ENCODE measurements around the gene LARP1. TPM values are rescaled to one million over a fixed set of nuclear protein-coding genes. Genes with fewer than 3 reads are reported as not detected.
"Not testable (repeated sequence)": the region's sequence is repeated elsewhere in the genome, so short reads cannot be mapped to it uniquely, and the experiment has no call there.

Gene LARP1
- total RNA-seq: 239 and 240 TPM in 2 replicates

DNA sequence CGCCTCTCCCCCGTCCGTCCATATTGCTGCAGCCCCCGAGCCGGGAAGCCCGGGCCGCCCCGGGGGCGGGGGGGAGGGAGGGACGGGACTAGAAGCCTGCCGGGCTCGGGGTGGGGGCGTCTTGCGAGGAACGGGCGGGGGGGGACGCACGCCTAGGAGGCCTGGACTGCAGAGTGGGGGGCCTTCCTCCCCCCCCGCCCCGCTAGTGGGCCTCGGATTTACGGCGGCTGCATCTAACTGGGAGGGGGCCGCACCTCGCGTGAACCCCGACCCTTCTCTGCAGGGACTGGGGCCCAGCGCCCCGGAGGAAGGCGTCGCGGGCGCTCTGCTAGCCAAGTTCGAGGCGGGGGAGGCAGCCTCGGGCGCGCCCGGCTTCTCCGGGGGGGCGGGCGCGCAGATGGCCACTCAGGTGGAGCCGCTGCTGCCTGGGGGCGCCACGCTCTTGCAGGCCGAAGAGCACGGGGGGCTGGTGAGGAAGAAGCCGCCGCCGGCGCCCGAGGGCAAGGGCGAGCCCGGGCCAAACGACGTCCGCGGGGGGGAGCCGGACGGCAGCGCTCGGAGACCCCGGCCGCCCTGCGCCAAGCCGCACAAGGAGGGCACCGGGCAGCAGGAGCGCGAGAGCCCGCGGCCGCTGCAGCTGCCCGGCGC lies at the start of gene LARP1:
Gene LARP1, plus strand, starts transcription at position 17 of the 648 bp plus-strand sequence. Its CDS starts 381 bp downstream, at position 398.
- intact Hi-C loops (cut with micrococcal nuclease): loop anchor here (1.0 to 10.0 kb wide), 9 partner anchors 57 to 1647 kb away; partner anchors contain the start of genes CNOT8, FAM114A2, MFAP3 and MRPL22

DNA sequence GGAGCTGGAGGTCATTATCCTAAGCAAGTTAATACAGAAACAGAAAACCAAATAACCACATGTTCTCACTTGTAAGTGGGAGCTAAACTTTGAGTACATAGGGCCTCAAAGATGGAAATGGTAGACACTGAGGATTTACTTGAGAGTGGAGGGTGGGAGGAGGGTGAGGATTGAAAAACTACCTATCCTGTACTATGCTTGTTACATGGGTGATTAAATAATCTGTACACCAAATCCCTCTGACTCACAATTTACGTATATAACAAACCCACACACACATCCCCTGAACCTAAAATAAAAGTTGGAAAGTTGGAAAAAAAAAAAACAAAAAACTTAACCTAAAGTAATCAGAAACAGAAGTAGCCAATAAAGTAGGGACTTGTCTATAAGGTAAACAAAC lies 48.8 kb upstream of the LARP1 start:
- intact Hi-C loops (cut with micrococcal nuclease): no loop called here

DNA sequence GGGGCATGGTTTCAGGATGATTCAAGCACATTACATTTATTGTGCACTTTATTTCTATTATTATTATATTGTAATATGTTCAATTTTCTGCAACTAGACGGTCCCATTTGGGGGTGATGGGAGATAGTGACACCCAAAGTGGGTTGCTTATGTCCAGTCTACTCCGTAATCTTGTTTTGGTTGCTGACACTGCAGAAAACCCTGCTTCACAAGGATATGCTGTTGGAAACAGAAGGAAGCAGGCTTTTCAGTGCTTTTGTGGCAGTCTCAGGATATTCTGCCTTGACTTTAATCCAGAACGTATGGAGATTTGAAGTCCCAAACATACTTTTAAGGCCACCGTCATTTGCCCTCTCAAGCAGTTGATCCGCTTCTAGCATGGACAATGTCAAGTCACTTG lies 47.5 kb upstream of the LARP1 start:
- intact Hi-C loops (cut with micrococcal nuclease): no loop called here

DNA sequence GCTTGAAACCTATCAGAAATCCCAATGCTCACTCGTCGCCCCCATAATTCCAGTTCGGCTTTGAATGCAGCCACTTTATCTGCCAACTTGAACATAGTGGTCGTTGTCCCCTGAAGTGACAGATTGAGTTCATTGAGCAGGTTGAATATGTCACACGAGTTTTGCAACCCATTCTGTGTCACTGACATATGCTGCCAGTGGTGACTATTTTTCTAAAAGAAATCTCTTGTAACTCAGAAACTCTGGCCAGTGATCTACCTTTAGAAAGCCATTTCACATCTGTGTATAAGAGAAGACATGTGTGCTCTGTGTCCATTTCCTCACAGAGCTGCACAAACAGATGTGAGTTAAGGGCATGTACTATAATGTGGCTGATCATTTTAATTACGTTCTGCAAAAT lies 47.0 kb upstream of the LARP1 start:
- intact Hi-C loops (cut with micrococcal nuclease): no loop called here

DNA sequence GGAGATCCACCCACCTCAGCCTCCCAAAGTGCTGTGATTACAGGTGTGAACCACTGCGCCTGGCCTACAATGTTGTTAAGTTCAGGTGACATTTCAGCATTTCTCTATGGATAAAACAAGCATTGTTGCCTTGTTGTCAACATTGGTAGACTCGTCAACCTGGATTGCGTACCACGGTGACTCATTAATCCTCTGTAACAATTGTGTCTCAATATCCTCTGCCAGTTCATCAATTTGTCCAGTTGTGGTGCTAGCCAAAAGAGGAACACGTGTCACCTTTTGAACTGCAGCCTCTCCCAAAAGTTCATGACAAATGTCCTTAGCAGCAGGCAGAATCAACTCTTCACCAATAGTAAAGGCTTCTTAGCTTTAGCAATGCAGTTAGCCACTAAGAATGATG lies 46.3 kb upstream of the LARP1 start:
- intact Hi-C loops (cut with micrococcal nuclease): no loop called here

DNA sequence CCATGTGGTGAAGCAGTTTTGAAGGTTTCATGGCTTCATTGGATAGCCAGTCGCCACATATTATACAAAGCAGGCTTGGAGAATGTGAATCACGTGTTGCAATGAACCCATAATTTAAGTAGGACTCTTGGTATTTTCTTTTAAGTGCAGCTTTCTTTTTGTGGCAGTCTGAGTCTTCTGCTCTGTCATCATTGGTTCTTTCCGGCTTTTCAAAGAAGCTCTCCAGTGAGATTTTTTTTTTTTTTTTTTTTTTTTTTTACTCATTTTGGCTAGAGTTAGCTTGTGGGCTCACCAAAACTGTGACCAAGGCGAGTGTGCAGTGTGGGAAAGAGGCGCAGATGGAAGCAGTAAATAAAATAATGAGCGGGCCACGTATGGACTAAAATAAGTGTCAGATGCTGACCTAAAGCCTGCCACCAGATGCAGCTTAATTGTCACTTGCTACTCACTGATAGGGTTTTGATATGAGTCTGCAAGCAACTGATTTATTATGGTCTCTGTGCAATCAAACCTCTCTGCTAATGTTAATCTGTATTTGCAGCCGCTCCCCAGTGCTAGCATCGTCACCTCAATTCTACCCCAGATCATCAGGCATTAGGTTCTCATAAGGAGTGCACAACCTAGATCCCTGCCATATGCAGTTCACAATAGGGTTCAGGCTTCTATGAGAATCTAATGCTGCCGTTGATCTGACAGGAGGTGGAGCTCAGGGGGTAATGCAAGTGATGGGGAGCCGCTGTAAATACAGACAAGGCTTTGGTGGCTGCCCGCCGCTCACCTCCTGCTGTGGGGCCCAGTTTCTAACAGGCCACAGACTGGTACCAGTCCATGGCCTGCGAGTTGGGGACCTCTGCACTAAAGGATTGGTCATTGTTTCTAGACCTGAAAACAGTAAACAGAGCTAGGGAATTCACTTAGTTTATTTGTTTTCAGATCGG lies 45.5 kb upstream of the LARP1 start:
- intact Hi-C loops (cut with micrococcal nuclease): no loop called here

DNA sequence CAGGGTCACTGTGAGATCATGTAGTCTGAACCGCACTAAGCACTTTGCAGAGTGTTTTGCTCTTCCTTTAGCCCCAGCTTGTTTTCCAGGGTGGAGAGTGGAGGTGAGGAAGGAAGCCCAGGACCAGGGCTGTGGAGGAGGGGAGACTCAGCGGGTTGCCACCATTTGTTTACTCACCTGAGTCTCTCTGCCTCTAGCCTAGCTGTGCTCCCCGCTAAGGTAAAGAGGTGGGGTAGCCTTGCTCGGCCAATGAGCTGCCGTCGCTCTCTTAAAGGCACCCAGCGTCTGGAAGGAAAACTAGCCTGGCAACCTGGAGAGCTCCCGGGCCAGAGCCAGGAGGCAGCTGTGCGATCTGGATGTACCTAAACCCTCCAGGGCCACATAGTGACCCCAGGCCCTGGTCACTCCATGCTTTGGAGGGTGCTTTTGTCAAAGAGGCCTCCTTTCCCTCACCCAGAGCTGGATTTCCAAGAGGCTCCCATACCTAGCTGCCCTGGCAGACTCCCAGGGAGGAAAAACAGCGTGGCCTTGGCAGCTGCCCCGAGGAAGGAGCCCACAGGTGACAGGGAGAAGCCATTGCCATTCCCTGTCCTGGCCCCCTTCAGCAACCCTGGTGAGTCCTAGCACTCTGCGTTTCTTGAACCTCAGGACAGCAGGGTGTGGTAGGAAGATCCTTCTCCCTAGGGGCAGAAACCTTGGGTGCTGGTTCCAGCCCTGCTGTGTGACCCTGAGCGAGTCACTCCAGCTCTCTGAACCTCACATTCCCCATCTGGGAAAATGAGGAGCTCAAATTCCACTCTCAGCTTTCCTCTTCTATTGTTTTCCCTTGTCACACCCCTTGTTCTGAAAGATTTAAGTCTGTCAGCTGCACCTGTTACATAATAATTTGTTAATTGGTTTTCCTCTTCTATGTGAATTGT lies 42.4 kb upstream of the LARP1 start:
- intact Hi-C loops (cut with micrococcal nuclease): no loop called here

DNA sequence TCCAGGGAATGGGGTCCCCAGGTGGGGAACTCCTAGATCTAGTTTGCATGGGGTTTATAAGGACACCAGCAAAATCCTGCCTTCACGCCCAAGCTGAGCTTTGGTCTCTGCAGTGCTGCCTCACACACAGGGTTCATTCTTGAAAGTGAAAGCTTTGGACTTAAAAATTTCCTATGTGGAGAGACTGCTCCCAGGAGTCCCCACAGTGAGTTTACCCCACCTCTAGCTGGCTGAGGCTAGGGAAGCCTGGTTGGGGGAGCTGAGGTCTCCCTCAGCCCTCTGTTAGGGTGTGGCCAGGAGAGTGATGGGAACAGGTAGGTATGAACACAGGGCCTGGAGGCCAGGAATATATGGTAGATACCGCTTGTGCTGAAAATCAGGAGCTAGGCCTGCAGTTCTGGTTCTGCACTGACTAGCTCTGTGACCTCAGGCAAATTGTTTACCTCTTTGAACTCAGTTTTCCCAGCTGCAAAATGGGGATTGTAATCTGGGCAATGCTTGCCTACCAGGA lies 41.5 kb upstream of the LARP1 start:
- intact Hi-C loops (cut with micrococcal nuclease): no loop called here

DNA sequence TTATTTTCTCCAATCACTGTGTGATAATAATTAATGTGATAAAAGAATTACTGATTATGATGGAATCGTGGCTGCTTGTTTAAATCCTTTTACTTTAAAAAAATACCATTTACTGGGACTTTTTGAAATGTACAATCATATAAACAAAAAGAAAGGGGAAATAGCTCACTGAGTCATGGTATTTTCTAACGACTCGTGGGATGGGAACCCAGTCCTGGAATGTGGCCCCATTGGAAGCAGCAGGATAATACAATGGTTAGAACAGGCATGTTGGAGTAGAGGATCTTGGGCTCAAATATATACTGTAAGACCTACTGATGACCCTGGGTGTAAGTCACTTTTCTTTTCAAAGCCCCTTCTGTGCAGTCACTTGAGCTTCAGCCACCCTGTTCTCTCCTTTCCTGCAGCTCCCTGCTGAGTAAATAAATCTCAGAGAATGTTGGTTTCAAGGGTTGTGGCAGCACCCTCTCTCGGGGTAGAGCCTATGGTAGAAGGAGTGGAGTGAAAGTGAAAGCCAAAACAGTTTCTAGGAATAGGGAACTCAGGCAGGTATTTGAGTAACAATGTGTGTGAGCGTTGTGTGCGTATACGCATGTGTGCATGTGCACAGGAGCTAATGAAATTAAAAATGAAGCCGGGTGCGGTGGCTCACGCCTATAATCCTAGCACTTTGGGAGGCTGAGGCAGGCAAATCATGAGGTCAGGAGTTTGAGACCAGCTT lies 40.8 kb upstream of the LARP1 start:
- intact Hi-C loops (cut with micrococcal nuclease): no loop called here

DNA sequence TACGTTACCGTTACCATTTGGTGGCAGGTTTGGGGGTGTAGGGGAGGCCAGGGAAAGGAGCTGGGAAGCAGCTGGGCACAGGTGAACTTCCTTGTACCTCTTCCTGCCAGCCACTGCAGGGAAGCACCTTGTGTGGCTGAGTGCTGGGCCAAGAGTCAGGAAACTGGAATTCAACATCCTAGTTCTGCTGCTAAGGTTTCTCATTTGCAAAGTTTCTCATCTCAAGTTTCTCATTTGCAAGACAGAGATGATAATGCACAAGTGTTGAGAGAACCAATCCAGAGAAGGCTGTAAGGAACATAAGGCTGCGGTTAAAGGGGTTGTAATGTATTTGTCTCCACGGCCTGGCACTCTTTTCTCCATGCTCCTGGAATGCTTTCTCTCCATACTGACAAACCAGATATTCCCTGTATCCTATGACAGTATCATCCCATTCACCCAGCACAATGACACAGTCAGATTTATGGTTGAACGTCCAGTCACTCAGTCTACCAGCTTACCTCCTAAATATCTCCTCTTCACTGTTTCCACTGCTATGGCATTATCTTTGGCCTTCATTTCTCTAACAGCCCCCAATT lies 33.6 kb upstream of the LARP1 start:
- intact Hi-C loops (cut with micrococcal nuclease): no loop called here

DNA sequence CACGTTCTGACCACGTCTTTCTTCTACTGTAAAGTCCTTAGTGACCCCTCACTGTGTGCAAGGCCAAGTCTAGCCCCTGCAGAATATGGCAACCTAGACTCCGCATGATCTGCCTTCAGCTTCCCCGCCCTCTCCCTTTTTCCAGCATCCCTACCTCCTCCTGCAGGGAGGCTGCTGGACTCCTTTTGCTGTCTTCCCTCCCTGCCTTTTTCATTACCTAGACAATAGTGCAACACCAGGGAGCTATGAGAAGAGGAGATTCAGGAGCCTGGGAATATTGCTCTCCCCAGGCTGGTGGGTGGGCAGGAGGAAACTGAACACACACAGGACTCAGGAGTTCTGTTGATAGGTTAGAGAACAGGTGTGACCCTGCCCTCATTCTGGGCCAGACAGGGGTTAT lies 33.1 kb upstream of the LARP1 start:
- intact Hi-C loops (cut with micrococcal nuclease): no loop called here

DNA sequence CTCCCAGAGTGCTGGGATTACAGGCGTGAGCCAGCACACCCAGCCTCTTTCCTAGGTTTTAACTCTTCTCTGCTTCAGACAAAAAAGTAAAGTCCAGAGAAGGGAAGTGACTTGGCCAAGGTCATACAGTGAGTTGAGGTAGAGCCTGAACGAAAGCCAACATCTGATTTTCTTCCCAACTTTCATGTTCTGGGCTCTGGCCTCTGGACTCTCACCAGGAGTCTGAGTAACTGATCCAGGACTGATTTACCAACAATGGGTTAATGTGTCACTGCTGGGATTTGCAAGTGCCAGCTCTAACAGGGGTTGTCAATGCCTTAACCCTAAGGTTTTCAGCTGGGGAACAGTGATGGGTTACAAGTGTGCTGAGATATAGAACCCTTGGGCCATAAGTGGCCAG lies 32.2 kb upstream of the LARP1 start:
- intact Hi-C loops (cut with micrococcal nuclease): no loop called here

DNA sequence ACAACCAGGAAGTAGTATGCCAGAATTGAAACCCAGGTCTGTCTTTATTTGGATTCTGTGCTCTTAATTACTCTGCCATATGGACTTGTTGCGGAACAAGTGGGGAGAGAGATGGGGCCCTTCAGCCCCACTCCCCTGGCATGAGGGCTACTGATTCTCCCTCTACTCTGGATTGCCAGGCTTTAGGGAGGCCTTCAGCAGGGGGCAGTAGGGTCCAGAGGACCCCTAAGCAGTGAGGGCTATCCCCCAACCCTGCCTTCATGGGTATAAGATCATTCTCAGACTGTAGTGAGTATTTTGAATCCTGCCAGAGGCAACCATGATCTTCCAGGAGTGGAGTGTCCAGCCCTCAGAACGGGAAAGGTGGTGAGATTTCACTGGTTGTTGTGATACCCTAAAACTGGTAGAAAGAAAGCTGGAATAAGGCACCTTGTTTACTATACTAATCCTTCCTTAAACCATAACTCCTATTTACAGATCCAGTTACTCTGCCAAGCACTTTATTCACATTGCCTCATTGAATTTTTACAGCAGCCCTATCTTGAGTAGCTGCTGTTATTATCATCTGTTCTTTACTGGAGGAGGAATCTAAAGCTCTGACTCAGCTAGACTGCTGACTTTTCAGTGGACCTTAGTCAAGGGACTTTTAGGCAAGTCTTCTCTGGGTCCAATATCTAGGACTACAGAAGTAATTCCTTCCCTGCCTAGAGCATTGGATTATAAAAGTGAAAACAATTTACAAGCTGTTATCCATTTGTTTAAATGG lies 31.3 kb upstream of the LARP1 start:
- intact Hi-C loops (cut with micrococcal nuclease): no loop called here

DNA sequence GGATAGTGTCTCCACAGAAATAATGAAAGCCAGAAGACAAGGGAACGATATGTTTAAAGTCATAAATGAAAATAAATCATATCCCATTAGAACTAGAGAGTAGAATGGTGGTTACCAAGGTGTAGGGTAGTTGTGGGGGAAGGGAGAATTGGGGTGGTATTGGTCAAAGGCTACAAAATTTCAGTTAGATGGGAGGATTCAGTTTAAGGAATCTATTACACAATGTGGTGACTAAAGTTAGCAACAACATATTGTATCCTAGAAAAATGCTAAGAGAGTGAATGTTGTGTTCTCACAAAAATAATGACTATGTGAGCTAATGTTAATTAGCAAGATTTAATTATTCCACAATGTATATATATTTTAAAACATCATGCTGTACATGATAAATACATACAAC lies 27.8 kb upstream of the LARP1 start:
- intact Hi-C loops (cut with micrococcal nuclease): no loop called here

DNA sequence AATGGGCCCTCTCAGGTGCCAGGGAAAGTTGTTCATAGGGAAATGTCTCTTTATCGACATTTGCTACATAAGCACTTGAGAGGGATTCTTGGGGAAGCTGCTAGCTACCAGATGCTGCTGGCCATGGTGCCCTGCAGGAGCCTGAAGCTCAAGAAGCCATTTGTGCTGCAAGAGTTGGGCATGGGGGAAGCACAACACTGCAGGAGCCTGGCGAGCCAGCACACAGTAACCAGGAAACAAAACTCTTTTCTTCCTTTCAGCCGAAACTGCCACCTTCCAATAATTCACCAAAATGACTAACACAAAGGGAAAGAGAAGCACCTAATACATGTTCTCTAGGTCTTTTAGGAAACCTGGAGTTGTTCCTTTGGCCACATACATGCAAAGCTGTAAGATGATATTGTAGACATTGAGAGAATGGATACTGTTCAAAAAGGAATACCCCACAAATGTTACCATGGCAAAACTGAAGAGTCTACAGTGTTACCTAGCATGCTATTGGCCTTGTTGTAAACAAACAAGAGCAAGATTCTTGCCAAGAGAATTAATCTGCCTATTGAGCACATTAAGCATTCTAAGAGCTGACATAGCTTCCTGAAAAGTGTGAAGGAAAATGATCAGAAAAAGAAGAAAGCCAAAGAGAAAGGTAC lies 26.1 kb upstream of the LARP1 start:
- intact Hi-C loops (cut with micrococcal nuclease): no loop called here

DNA sequence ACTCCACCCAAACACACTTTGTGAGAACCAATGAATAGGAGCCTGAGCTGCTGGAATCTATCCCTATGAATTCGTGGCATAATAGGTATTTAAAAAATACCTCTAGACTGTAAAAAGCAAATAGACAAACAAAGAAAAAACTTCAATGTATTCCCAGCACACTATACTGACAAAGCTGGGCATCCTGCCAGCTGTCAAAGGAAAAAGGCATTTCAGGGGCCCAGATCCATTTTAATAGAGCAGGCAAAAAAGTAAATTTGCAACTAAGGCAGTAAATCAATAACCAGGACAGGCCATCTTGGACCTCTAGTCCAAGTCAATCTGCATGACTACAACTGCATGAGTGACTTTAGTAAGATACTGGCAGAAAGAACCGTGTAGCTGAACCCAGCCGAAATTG lies 25.6 kb upstream of the LARP1 start:
- intact Hi-C loops (cut with micrococcal nuclease): no loop called here

DNA sequence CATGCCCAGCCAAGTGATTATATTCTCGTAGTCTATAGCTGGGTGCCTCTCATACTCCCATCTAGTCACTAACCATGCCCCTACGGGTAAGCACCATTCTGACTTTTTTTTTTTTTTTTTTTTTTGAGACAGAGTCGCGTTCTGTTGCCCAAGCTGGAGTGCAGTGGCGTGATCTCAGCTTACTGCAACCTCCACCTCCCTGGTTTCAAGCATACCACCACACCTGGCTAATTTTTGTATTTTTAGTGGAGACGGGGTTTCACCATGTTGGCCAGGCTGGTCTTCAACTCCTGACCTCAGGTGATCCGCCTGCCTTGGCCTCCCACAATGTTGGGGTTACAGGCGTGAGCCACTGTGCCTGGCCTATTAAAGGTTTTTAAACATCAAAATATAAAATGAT lies 24.4 kb upstream of the LARP1 start:
- intact Hi-C loops (cut with micrococcal nuclease): not testable (repeated sequence)

DNA sequence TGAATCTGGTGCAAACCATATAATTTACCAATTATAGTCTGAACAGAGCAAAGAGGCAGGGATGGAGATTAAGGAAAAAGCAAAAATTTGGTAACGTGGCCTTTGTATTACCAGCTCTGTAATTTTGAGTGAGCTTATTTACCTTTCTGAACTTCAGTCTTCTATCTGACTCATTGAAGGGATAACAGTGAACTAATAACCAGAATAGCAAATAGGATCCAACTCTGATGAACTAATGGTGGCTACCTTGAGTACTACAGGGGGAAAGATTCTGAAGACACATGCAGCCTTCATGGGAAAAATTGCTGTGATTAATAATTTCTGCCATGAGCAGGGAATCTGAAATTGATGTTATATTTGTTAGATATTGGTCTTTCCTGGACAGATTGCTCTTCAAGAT lies 23.0 kb upstream of the LARP1 start:
- intact Hi-C loops (cut with micrococcal nuclease): no loop called here

All from T-helper 1 cell treated with Interleukin-12 subunit alpha and Interleukin-12 subunit beta and Interleukin-4 antibody, amounts not matched to agents 30 ng/mL and 1 ng/mL, for 36 hours (primary cell).